ENCODE results near the gene NDST1. TPM values are rescaled to one million over a fixed set of nuclear protein-coding genes. Genes with fewer than 3 reads are reported as not detected.

The NDST1 gene
- total and polyA plus RNA-seq, 10 donors, result 6.1 to 360 (median 223) TPM

- no peak overlapping the region for H3K4me3 ChIP-seq
- intact Hi-C loops (cut with DNase I; ENCODE audit: low total_unique reads), result no loop called here
- no peaks in the 10 kb centered on the region for H3K36me3 ChIP-seq
- no peaks in the 10 kb centered on the region for H3K9me3 ChIP-seq
- H3K27me3 ChIP-seq (replicated peaks in 1 of 7), result no peaks in the 10 kb centered on the region
- H3K27ac ChIP-seq, result no peak overlapping the region
- DNase-seq, result no peak
- H3K4me1 ChIP-seq, result peaks cover 0 to 60% (median 24%) of the 10 kb centered on the region in 6 donors
- WGBS, 5 donors, result 75 to 87% (median 76%) methylated on average over 6 of the region's 6 CpGs
- TF ChIP-seq CTCF (IDR thresholded peaks at IDR 0.05 in 8 of 11, conservative IDR thresholded peaks at IDR 0.05 in 3 of 11) (no peak), POLR2A (IDR thresholded peaks at IDR 0.05) (no peak), POLR2AphosphoS5 (IDR thresholded peaks at IDR 0.05) (no peak)
These were observed 97.6 kb downstream of the NDST1 start for GRCh38 chr5:150605546-150605945.

- no peaks in the 10 kb centered on the region for H3K27me3 ChIP-seq (replicated peaks in 1 of 7)
- H3K36me3 ChIP-seq, result no peaks in the 10 kb centered on the region
- no peak for TF ChIP-seq POLR2A (IDR thresholded peaks at IDR 0.05)
- no peak for TF ChIP-seq POLR2AphosphoS5 (IDR thresholded peaks at IDR 0.05)
- no peak for TF ChIP-seq CTCF (IDR thresholded peaks at IDR 0.05 in 8 of 11, conservative IDR thresholded peaks at IDR 0.05 in 3 of 11)
- DNase-seq, result peak; percentile 64
- no peak overlapping the region for H3K27ac ChIP-seq
- peaks cover 0 to 60% (median 16%) of the 10 kb centered on the region in 6 donors for H3K4me1 ChIP-seq
- H3K4me3 ChIP-seq, result no peak overlapping the region
- WGBS, 5 donors, result 68 to 84% (median 75%) methylated on average over 6 to 9 of the region's 9 CpGs
- intact Hi-C loops (cut with DNase I; ENCODE audit: low total_unique reads), result no loop called here
- no peaks in the 10 kb centered on the region for H3K9me3 ChIP-seq
These were observed 98.5 kb downstream of the NDST1 start for GRCh38 chr5:150606476-150606875.

GRCh38 chr5:150607105-150607504 is 99.2 kb downstream of the NDST1 start:
- intact Hi-C loops (cut with DNase I; ENCODE audit: low total_unique reads), result no loop called here
- DNase-seq, result no peak
- Histone ChIP-seq H3K4me1 (peaks cover 0 to 60% (median 12%) of the 10 kb centered on the region in 6 donors), H3K27me3 (replicated peaks in 1 of 7) (no peaks in the 10 kb centered on the region), H3K36me3 (no peaks in the 10 kb centered on the region), H3K27ac (no peak overlapping the region), H3K4me3 (no peak overlapping the region), H3K9me3 (no peaks in the 10 kb centered on the region)
- WGBS, 5 donors, result 80 to 89% (median 84%) methylated on average over 6 of the region's 6 CpGs
- TF ChIP-seq CTCF (IDR thresholded peaks at IDR 0.05 in 8 of 11, conservative IDR thresholded peaks at IDR 0.05 in 3 of 11), result no peak

Other genes with a start within 250 kb of the NDST1 start
- gene CAMK2A, start 218.4 kb upstream of the NDST1 start, total RNA-seq, result 1 to 10 TPM in 2 of 7 donors, under 1 TPM in 4, not detected in 1; 0.32 to 1.1 (median 0.73) TPM
- gene CAMK2A, start 218.4 kb upstream of the NDST1 start, polyA plus RNA-seq, result under 1 TPM in 2 of 3 donors, not detected in 1; 0.03 to 0.10 TPM
- gene ARSI, start 205.2 kb upstream of the NDST1 start, total RNA-seq, result 1 to 10 TPM in 5 of 7 donors, under 1 TPM in 2; 0.67 to 3.8 (median 1.1) TPM
- gene ARSI, start 205.2 kb upstream of the NDST1 start, polyA plus RNA-seq, result under 1 TPM; 0.07 to 0.38 (median 0.30) TPM
- gene TCOF1, start 150.4 kb upstream of the NDST1 start, total RNA-seq, result 10 to 100 TPM; 31.8 to 44.3 (median 34.8) TPM
- gene TCOF1, start 150.4 kb upstream of the NDST1 start, polyA plus RNA-seq, result 10 to 100 TPM; 15.3 to 20.1 (median 19.0) TPM
- 1,000 to 10,000 TPM; 3,224 to 5,563 (median 4,811) TPM for gene CD74, start 95.2 kb upstream of the NDST1 start, total RNA-seq
- 1,000 to 10,000 TPM; 3,319 to 4,860 (median 4,644) TPM for gene CD74, start 95.2 kb upstream of the NDST1 start, polyA plus RNA-seq
- 1,000 to 10,000 TPM; 1,801 to 2,829 (median 2,025) TPM for gene RPS14, start 58.4 kb upstream of the NDST1 start, total RNA-seq
- gene RPS14, start 58.4 kb upstream of the NDST1 start, polyA plus RNA-seq, result 1,000 to 10,000 TPM; 5,417 to 8,400 (median 8,329) TPM
- gene SYNPO, start 132.5 kb downstream of the NDST1 start, total RNA-seq, result 100 to 1,000 TPM in 2 of 7 donors, 10 to 100 TPM in 5; 38.9 to 133 (median 68.9) TPM
- 10 to 100 TPM in 1 of 3 donors, 1 to 10 TPM in 2; 6.9 to 28.0 (median 9.3) TPM for gene SYNPO, start 132.5 kb downstream of the NDST1 start, polyA plus RNA-seq
- 1 to 10 TPM in 3 of 7 donors, under 1 TPM in 3, not detected in 1; 0.26 to 1.2 (median 0.81) TPM for gene MYOZ3, start 153.1 kb downstream of the NDST1 start, total RNA-seq
- gene MYOZ3, start 153.1 kb downstream of the NDST1 start, polyA plus RNA-seq, result under 1 TPM; 0.04 to 0.32 (median 0.14) TPM
- gene RBM22, start 192.9 kb downstream of the NDST1 start, total RNA-seq, result 10 to 100 TPM; 52.3 to 66.9 (median 59.6) TPM
- gene RBM22, start 192.9 kb downstream of the NDST1 start, polyA plus RNA-seq, result 10 to 100 TPM; 31.4 to 47.3 (median 45.3) TPM

All from spleen (tissue), 11 donors.